Measurements from ENCODE around the gene C4BPB. TPM values are rescaled to one million over a fixed set of nuclear protein-coding genes. Genes with fewer than 3 reads are reported as not detected.
"Not testable (repeated sequence)": the region's sequence is repeated elsewhere in the genome, so short reads cannot be mapped to it uniquely, and the experiment has no call there.

Gene C4BPB
- total and polyA plus RNA-seq, 2 of the 13 experiments (the other 11 are each of a cell fraction or from before 2014, with no cell fraction given) = 155 to 266 TPM

DNA sequence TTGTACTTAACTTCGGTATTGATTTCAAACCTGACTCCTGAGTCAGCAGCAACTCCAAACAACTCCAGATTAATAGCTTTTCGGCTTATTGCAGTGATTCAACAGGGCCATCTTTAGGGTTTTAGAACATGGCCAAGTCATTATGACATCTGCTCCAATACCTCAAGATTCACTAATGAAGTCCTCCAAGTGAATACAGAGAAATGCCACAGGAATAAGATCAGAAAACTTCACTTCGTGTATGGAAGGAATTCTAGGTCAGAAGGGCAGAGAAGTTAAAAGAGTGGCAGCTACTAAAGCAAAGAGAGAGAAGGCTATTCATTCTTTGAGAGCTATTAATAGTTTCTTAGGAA is 48.5 kb upstream of the C4BPB start:
- Histone ChIP-seq H3K4me3 (replicated peaks in 1 of 3; ENCODE audit: insufficient read depth in 1 of 3, low read depth in 2 of 3, low read length in 3 of 3) (no peak overlapping the region), H4K20me1 (ENCODE audit: insufficient read depth, low read length) (no peaks in the 10 kb centered on the region), H3K27ac (ENCODE audit: extremely low read length, insufficient read depth, low read length) (no peak overlapping the region), H2AFZ (ENCODE audit: low read length) (no peak overlapping the region), H3K9me3 (ENCODE audit: low read length) (no peaks in the 10 kb centered on the region), H3K4me1 (ENCODE audit: insufficient read depth, low read length) (peaks cover 44% of the 10 kb centered on the region), H3K36me3 (replicated peaks in 1 of 2; ENCODE audit: control insufficient read depth in 1 of 2, insufficient read depth in 2 of 2, low read length in 2 of 2) (no peaks in the 10 kb centered on the region), H3K27me3 (ENCODE audit: control insufficient read depth in 1 of 2, insufficient read depth in 2 of 2, low read length in 2 of 2) (no peaks in the 10 kb centered on the region; a peak in 1 of 5 replicates), H3K79me2 (ENCODE audit: insufficient read depth, low read length) (peaks cover 3% of the 10 kb centered on the region), H3K9ac (ENCODE audit: insufficient read depth, low read depth, low read length) (no peak overlapping the region), H3K4me2 (ENCODE audit: low read depth, low read length) (0 out of 2 replicates have a peak overlapping the region, but pooled peaks have one; percentile 5)
- FAIRE-seq (no peak), DNase-seq (ENCODE audit: low spot score) (no peak), ATAC-seq (no peak)
- in situ Hi-C loops (cut with HindIII; ENCODE audit: extremely low pct_ligation_motif_present, low pct_unique_long_range_greater_than_20kb) = no loop called here
- POLR2A ChIA-PET = interaction anchor here (0.8 to 1.9 kb wide), 2 partner anchors 13 to 14 kb away, joined by 4 to 7 read pairs; partner anchors contain the start of gene PFKFB2
- intact Hi-C loops (cut with micrococcal nuclease; ENCODE audit: unreplicated experiment) = no loop called here
- no TSS peak for BruUV-seq (replicated peaks)
- WGBS (ENCODE audit: low lambda C conversion rate) = 23% methylated on average over 3 of the region's 3 CpGs
- TF ChIP-seq CENPX (CRISPR knock-in tag; IDR thresholded peaks at IDR 0.05) (no peak), ZNF674 (CRISPR knock-in tag; IDR thresholded peaks at IDR 0.05; ENCODE audit: low read depth) (no peak), MAFK (conservative IDR thresholded peaks at IDR 0.05 in 1 of 2, IDR thresholded peaks at IDR 0.05 in 1 of 2; ENCODE audit: low read length in 2 of 2) (peak in 1 of 2 experiments; percentile 16; a peak in 1 of 4 replicates)
- CTCF ChIA-PET (ENCODE audit: low intra/inter-chr PET ratio, low total read pairs) = no interaction called here

DNA sequence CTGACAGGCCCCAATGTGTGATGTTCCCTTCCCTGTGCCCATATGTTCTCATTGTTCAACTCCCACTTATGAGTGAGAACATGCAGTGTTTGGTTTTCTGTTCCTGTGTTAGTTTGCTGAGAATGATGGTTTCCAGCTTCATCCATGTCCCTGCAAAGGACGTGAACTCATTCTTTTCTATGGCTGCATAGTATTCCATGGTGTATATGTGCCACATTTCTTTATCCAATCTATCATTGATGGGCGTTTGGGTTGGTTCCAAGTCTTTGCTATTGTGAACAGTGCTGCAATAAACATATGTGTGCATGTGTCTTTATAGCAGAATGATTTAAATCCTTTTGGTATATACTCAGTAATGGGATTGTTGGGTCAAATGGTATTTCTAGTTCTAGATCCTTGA is 47.3 kb upstream of the C4BPB start:
- in situ Hi-C loops (cut with HindIII; ENCODE audit: extremely low pct_ligation_motif_present, low pct_unique_long_range_greater_than_20kb); H3K4me3 ChIP-seq (replicated peaks in 1 of 3; ENCODE audit: insufficient read depth in 1 of 3, low read depth in 2 of 3, low read length in 3 of 3); H3K27me3 ChIP-seq (ENCODE audit: control insufficient read depth in 1 of 2, insufficient read depth in 2 of 2, low read length in 2 of 2); H4K20me1 ChIP-seq (ENCODE audit: insufficient read depth, low read length); CTCF ChIA-PET (ENCODE audit: low intra/inter-chr PET ratio, low total read pairs); BruUV-seq (replicated peaks); H3K4me2 ChIP-seq (ENCODE audit: low read depth, low read length); FAIRE-seq; H2AFZ ChIP-seq (ENCODE audit: low read length); H3K27ac ChIP-seq (ENCODE audit: extremely low read length, insufficient read depth, low read length); ATAC-seq; H3K36me3 ChIP-seq (replicated peaks in 1 of 2; ENCODE audit: control insufficient read depth in 1 of 2, insufficient read depth in 2 of 2, low read length in 2 of 2); intact Hi-C loops (cut with micrococcal nuclease; ENCODE audit: unreplicated experiment); DNase-seq (ENCODE audit: low spot score); H3K9ac ChIP-seq (ENCODE audit: insufficient read depth, low read depth, low read length); H3K9me3 ChIP-seq (ENCODE audit: low read length): not testable (repeated sequence)
- WGBS (ENCODE audit: low lambda C conversion rate) = 74% methylated on average over 2 of the region's 2 CpGs
- POLR2A ChIA-PET = interaction anchor here (1.7 kb wide), 1 partner anchor 16 kb away, joined by 3 read pairs; no protein-coding TSS in a partner anchor
- Histone ChIP-seq H3K4me1 (ENCODE audit: insufficient read depth, low read length) (peaks cover 57% of the 10 kb centered on the region), H3K79me2 (ENCODE audit: insufficient read depth, low read length) (peaks cover 16% of the 10 kb centered on the region)
